Stimulated activated memory B cell treated with anti-CD40 and anti-IgM and Interleukin-4, amounts not matched to agents 10 μg/mL and 1 μg/mL and 100 μg/mL, for 72 hours (primary cell): Measurements from ENCODE around the gene PLAAT4.
A peak's percentile ranks its signal among the peaks of the same experiment; 100 is the strongest.
"Not testable (repeated sequence)": the region's sequence is repeated elsewhere in the genome, so short reads cannot be mapped to it uniquely, and the experiment has no call there.

Experiments used
- ATAC-seq: fragments of 150-1000 bp; cut with Tn5 transposase; 2 replicates; pipeline ENCODE4 v1.10.0; 2021
- H3K27ac Mint-ChIP-seq: one replicate; pipeline ENCODE4 v1.8.0; 2022; ENCODE audit warnings: mild to moderate bottlenecking, mixed read lengths
- H3K27me3 Mint-ChIP-seq: one replicate; pipeline ENCODE4 v1.8.0; 2022; ENCODE audit warnings: mixed read lengths
- H3K36me3 Mint-ChIP-seq: one replicate; pipeline ENCODE4 v1.8.0; 2022; ENCODE audit warnings: mixed read lengths
- H3K4me1 Mint-ChIP-seq: one replicate; pipeline ENCODE4 v1.8.0; 2022; ENCODE audit warnings: mixed read lengths
- H3K4me3 Mint-ChIP-seq: one replicate; pipeline ENCODE4 v1.8.0; 2022; ENCODE audit warnings: mild to moderate bottlenecking, moderate library complexity, mixed read lengths
- H3K9me3 Mint-ChIP-seq: one replicate; pipeline ENCODE4 v1.8.0; 2022; ENCODE audit warnings: mixed read lengths

Gene PLAAT4

DNA sequence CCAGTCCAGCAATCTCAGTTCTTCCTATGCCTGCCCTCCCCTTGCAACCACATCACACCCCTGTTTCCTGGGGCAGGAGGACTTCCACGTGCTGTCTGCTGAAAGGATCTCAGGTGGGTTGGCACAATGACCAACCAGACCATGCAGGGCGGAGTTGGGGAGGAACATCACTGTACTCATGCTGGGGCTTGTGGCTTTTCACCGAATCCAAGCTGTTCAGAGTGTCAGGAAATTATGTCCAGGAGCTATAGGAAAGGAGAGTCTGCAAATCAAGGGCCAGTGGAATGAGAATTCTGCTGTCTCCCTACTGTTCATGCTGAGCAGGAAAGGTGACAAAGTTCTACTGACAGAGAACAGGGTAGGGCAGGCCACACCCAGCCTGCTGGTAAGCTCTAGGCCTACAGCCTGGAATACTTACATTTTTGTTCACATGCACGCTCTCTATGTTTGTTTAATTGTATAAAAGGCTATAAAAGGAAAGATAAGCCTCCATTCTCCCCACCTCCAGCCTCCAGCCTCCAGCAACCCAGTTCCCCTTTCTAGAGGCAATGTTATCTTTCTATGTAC is 28.3 kb downstream of the PLAAT4 start:
- H3K36me3 Mint-ChIP-seq, result no peaks in the 10 kb centered on the region
- H3K27me3 Mint-ChIP-seq, result peaks cover 7% of the 10 kb centered on the region
- H3K9me3 Mint-ChIP-seq, result no peaks in the 10 kb centered on the region
- peaks cover 40% of the 10 kb centered on the region for H3K4me1 Mint-ChIP-seq
- no peak overlapping the region for H3K27ac Mint-ChIP-seq
- no peak overlapping the region for H3K4me3 Mint-ChIP-seq
- no peak for ATAC-seq

DNA sequence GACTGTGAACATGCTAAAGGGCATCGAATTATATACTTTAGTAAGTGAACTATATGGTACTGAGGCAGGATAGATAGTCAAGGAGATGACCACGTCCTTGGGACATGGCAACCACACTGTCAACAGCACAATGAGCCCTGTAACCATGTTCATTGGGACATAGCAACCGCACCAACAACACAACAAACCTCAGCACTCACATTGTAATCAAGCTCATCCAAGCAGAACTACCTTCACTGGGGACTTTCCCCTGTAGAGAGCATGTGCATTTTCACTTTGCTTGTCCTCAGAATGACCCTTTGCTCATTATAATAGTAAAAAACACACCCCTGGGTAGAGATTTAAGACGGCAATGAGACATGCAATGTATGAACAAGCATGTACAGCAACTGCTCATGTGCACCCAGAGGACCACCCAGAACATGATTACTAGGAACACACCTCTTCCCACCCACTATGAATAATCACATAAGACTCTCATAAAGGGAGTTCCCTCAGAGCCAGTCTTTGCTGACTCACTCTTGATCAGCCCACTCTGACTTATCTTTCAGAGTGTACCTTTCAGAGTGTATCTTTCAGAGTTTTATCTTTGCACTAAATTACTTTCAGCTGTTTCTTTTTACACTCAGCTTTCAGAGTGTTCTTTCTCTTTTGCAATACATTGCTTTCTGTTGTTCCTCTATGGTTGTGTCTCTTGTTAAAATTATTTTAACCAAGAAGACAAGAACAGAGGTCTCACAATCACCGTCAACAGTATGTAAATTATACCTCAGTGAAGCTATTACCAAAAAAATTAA is 30.6 kb downstream of the PLAAT4 start:
- H3K36me3 Mint-ChIP-seq, result no peaks in the 10 kb centered on the region
- peak overlapping the region; percentile 90 for H3K27ac Mint-ChIP-seq
- no peaks in the 10 kb centered on the region for H3K9me3 Mint-ChIP-seq
- H3K4me1 Mint-ChIP-seq, result peaks cover 51% of the 10 kb centered on the region
- no peaks in the 10 kb centered on the region for H3K27me3 Mint-ChIP-seq
- ATAC-seq, result peak; percentile 97
- H3K4me3 Mint-ChIP-seq, result peak overlapping the region; percentile 57

DNA sequence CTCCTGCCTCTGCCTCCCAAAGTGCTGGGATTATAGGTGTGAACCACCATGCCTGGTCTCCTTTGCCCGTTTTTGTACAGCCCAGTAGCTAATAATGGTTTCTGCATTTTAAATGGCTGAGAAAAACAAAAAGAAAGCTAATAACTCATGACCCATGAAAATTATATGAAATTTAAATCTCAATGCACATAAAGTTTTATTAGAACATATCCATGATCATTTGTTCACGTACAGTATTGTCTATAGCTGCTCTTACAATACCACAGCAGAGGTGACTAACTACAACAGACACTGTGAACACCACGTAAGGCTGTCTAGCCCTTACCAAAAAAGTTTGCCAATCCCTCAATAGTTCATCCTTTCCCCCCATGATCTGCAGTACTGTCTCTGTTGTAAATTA is 33.0 kb downstream of the PLAAT4 start:
- no peaks in the 10 kb centered on the region for H3K36me3 Mint-ChIP-seq
- ATAC-seq, result no peak
- H3K4me1 Mint-ChIP-seq, result peaks cover 57% of the 10 kb centered on the region
- H3K9me3 Mint-ChIP-seq, result no peaks in the 10 kb centered on the region
- no peaks in the 10 kb centered on the region for H3K27me3 Mint-ChIP-seq
- H3K4me3 Mint-ChIP-seq, result no peak overlapping the region
- no peak overlapping the region for H3K27ac Mint-ChIP-seq

DNA sequence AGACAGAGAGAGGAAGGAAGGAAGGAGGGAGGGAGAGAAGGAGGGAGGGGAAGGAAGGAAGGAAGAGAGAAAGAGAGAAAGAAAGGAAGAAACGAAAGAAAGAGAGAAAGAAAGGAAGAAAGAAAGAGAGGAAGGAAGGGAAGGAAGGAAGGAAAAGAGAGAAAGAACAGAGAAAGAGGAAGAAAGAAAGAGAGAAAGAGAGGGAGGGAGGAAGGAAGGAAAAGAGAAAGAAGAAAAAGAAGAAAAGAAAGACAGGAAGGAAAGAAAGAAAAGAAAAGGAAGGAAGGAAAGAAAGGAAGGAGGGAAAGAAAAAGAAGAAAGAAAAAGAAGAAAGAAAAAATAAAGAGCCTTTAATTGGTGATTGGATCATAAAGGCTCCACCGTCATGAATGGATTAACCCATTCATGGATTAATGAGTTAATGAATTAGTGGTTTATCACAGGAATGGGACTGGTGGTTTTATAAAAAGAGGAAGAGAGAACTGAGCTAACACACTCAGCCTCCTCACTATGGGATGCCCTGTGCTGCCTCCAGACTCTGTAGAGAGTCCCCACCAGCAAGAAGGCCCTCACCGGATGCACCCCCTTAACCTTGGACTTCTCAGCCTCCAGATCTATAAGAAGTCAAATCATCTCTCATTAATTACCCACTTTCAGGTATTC is 35.5 kb downstream of the PLAAT4 start:
- ATAC-seq, result peak; percentile 85
- no peaks in the 10 kb centered on the region for H3K9me3 Mint-ChIP-seq
- H3K4me1 Mint-ChIP-seq, result peaks cover 47% of the 10 kb centered on the region
- no peaks in the 10 kb centered on the region for H3K27me3 Mint-ChIP-seq
- H3K4me3 Mint-ChIP-seq, result no peak overlapping the region
- no peaks in the 10 kb centered on the region for H3K36me3 Mint-ChIP-seq
- H3K27ac Mint-ChIP-seq, result no peak overlapping the region

DNA sequence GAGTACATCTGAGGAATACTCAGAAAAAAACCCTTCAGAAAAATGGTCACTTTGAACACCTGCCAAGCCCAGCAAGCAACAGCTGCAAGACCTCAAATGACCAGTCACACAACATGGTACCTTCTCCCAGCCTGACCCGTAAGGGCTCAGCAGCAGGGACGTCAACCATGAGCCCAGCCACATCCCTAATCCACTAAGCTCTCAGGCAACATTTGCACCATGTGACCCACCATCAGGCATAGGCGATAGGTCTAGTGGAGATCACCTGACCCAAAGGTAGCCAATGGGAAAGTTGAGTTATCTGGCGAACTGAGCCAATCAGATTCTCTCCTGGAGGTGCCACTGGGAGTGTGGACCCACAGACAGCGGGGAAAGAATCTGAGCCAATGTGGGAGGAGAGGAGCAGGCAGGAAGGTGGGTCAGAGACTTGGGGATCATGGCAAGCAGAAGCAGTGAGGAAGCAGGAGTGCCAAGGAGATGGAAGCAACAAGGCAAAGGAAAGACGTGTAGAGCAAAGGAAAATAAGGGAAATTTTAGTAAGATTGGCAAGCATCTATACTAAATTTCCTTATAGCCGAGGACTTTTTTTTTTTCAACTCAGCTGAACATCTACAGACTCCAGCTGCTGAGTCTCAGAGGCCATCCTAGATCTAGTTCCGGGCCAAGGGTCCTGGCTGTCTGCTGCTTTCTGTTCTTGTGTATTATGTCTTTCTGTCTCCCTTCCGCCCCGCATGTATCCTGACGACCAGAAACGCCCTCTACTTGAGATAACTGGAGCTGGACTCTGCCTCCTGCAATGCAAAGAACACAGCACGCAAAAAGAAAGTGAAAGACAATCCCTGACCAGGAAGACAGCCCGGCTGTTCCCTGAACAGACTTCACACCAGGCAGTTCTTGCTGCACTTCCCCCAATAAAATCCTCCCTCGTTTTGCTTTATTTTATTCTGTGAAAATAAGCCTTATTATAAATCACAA is 37.6 kb downstream of the PLAAT4 start:
- no peaks in the 10 kb centered on the region for H3K27me3 Mint-ChIP-seq
- peak overlapping the region; percentile 53 for H3K27ac Mint-ChIP-seq
- peaks cover 37% of the 10 kb centered on the region for H3K4me1 Mint-ChIP-seq
- H3K4me3 Mint-ChIP-seq, result peak overlapping the region; percentile 49
- peaks cover 3% of the 10 kb centered on the region for H3K9me3 Mint-ChIP-seq
- no peak for ATAC-seq
- peaks cover 5% of the 10 kb centered on the region for H3K36me3 Mint-ChIP-seq

DNA sequence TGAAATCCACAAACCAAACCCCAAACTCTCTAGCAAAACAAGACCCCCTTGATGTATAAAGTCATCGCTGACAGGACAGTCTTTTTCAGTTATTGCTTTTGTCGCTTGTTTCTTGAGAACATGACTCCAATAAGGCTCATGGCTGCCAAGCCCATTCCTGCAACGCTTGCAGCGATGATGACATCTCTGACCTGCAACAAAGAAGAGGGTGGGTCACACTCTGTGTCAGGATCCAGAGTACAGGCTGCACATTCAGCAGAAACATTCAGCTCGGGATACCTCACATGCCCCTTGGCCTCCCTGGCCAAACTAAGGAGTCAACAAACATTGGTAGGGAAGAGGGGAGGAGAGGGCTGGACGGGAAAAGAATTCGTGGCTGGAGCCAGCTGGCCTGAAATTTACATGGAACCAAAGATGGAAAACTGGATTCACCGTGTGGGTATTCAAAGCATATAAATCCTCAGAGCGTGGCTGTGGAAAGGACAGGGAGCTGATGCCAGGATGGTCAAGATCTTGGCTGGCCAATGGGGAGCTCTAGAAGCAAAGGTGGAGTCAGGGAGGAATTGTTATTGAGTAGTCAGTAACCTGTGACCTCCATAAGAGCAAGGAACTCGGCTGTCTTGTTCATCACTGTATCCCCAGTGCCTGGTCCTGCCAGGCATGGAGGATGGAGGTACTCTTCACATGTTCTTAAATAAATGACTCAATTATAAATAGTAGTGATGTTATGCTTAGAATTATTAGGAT is 38.4 kb downstream of the PLAAT4 start:
- peak overlapping the region; percentile 49 for H3K4me3 Mint-ChIP-seq
- no peaks in the 10 kb centered on the region for H3K27me3 Mint-ChIP-seq
- H3K36me3 Mint-ChIP-seq, result peaks cover 13% of the 10 kb centered on the region
- no peak for ATAC-seq
- peak overlapping the region; percentile 53 for H3K27ac Mint-ChIP-seq
- H3K9me3 Mint-ChIP-seq, result peaks cover 3% of the 10 kb centered on the region
- peaks cover 37% of the 10 kb centered on the region for H3K4me1 Mint-ChIP-seq

DNA sequence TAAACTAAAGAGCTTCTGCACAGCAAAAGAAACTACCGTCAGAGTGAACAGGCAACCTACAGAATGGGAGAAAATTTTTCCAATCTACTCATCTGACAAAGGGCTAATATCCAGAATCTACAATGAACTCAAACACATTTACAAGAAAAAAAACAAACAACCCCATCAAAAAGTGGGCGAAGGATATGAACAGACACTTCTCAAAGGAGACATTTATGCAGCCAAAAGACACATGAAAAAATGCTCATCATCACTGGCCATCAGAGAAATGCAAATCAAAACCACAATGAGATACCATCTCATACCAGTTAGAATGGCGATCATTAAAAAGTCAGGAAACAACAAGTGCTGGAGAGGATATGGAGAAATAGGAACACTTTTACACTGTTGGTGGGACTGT is 42.3 kb downstream of the PLAAT4 start:
- peaks cover 32% of the 10 kb centered on the region for H3K36me3 Mint-ChIP-seq
- peaks cover 15% of the 10 kb centered on the region for H3K9me3 Mint-ChIP-seq
- not testable (repeated sequence) for H3K4me3 Mint-ChIP-seq, H3K27me3 Mint-ChIP-seq, H3K27ac Mint-ChIP-seq, ATAC-seq
- H3K4me1 Mint-ChIP-seq, result peaks cover 13% of the 10 kb centered on the region

DNA sequence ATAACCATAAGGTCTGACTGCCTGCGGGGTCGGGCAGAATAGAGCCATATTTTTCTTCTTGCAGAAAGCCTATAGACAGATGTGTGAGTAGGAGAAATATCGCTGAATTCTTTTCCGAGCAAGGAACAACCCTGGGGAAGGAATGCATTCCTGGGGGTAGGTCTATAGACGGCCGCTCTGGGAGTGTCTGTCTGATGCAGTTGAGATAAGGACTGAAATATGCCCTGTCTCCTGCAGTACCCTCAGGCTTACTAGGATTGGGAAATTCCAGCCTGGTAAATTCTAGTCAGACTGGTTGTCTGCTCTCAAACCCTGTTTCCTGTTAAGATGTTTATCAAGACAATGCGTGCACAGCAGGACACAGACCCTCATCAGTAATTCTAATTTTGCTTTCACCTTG is 44.6 kb downstream of the PLAAT4 start:
- H3K27me3 Mint-ChIP-seq, ATAC-seq, H3K4me3 Mint-ChIP-seq, H3K4me1 Mint-ChIP-seq, H3K27ac Mint-ChIP-seq: not testable (repeated sequence)
- H3K9me3 Mint-ChIP-seq, result peaks cover 15% of the 10 kb centered on the region
- peaks cover 32% of the 10 kb centered on the region for H3K36me3 Mint-ChIP-seq

DNA sequence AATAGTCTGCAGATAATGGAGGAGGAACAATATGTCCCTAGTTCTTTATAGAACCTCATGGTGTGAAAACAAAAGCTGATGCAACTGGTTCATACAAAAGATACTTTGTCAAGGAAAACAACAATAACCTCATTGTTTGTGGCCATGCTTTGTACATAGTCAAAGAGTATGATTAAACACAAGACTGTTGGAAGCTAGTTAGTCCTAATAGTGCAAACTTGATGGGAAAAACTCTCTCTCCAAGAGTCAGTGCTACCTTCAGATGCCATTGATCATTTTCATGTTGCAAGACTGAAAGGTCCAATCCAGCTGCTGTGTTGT is 46.7 kb downstream of the PLAAT4 start:
- ATAC-seq, result no peak
- H3K4me3 Mint-ChIP-seq, result no peak overlapping the region
- no peak overlapping the region for H3K27ac Mint-ChIP-seq
- no peaks in the 10 kb centered on the region for H3K4me1 Mint-ChIP-seq
- no peaks in the 10 kb centered on the region for H3K27me3 Mint-ChIP-seq
- peaks cover 41% of the 10 kb centered on the region for H3K36me3 Mint-ChIP-seq
- peaks cover 15% of the 10 kb centered on the region for H3K9me3 Mint-ChIP-seq

DNA sequence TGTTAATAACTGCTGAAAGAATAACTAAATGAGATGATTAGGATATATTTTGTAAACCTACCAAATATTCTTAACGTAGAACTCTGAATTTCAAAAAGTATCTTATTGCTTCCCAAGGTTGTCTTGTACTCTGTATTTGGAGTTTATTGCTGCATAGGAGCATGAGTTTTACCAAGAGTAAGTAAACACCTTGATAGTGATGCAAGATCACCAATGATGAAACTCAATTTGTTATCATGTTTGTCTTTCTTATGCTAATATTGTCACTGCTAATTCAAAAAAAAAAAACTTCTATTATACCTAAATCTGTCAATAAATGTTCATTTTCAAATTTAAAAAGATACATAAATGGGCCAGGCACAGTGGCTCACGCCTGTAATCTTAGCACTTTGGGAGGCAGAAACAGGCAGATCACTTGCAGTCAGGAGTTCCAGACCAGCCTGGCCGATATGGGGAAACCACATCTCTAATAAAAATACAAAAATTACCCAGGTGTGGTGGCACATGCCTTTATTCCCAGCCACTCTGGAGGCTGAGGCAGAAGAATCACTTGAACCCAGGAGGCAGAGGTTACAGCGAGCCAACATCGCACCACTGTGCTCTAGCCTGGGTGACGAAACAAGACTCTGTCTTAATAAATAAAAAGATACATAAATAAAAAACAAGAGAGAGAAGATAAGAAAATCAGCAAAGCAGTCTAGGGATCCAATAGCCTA is 50.0 kb downstream of the PLAAT4 start:
- H3K27me3 Mint-ChIP-seq, result no peaks in the 10 kb centered on the region
- peaks cover 6% of the 10 kb centered on the region for H3K9me3 Mint-ChIP-seq
- no peak overlapping the region for H3K27ac Mint-ChIP-seq
- no peaks in the 10 kb centered on the region for H3K4me1 Mint-ChIP-seq
- H3K4me3 Mint-ChIP-seq, result no peak overlapping the region
- peaks cover 30% of the 10 kb centered on the region for H3K36me3 Mint-ChIP-seq
- ATAC-seq, result no peak

DNA sequence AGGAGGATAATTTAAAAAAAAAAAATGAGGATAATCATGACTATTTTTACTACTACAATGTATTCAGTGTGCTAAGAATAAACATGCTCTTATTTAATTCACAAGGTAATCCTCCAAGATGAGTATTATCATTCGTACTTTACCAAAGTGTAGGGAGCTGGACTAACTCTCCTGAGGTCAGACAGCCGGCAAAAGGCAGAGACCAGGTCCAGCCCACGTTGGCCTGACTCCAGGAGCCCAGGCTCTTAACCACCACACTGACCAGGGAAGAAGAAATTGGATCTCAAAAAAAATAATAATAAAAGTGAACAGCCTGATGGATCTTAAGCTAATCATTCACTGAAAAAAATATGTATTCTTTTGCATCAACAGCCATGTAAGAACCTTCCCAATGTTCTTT is 52.4 kb downstream of the PLAAT4 start:
- ATAC-seq, result no peak
- no peak overlapping the region for H3K27ac Mint-ChIP-seq
- peaks cover 29% of the 10 kb centered on the region for H3K36me3 Mint-ChIP-seq
- no peaks in the 10 kb centered on the region for H3K27me3 Mint-ChIP-seq
- no peak overlapping the region for H3K4me3 Mint-ChIP-seq
- H3K9me3 Mint-ChIP-seq, result no peaks in the 10 kb centered on the region
- peaks cover 6% of the 10 kb centered on the region for H3K4me1 Mint-ChIP-seq

DNA sequence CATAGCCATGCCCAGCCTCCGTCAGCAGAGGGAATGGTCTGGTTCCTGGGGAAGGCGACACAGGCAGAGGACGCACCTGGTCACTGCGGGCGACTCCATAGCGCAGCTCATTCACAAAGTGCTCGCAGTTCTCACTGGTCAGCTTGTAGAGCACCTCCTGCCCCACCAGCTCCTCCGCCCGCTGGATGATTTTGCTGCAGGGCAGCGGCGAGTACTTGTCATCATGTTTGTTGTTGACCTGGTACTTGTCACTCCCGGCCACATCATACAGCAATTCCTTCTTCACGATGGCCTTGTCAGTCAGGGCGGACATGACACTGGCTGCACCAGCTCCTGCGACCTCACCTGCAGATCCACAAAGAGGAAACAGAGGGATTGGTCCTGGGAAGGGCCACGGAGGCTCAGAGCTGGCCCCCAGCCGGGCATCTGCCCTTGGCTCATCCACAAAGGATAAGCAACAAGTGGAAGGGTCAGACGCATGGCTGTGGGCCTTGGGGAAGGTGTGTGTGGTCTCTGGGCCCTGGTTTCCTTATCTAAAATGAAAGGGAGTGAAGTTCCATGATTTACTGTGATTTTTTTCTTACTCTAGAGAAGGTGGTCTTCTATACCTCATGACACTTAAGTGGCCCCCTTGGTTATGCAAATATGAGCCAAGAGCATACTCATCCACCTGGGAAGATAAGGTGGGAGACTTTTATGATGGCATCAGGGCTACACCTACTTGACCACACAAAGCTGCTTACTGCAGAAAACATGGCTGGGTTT is 53.6 kb downstream of the PLAAT4 start:
- no peak overlapping the region for H3K27ac Mint-ChIP-seq
- no peaks in the 10 kb centered on the region for H3K9me3 Mint-ChIP-seq
- H3K27me3 Mint-ChIP-seq, result no peaks in the 10 kb centered on the region
- H3K36me3 Mint-ChIP-seq, result peaks cover 29% of the 10 kb centered on the region
- no peak for ATAC-seq
- H3K4me3 Mint-ChIP-seq, result no peak overlapping the region
- H3K4me1 Mint-ChIP-seq, result peaks cover 12% of the 10 kb centered on the region

DNA sequence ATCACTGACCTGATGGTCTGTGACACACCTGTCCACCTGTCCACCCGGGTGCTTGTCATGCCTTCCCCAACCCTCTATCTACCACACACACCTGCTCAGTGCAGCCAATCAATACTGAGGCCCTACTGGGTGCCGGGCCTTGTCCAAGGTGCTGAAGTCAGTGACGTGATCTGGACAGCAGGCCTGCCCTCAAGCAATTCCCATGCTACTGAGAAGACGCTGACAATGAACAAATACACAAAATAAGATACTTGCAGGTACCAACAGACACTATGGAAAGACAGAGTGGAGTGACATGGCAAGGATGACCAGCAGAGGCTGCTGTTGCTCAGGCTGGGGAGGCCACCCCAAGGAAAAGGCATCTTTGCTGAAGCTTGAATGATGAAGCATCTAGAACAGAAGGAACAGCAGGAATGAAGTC is 56.4 kb downstream of the PLAAT4 start:
- H3K9me3 Mint-ChIP-seq, result no peaks in the 10 kb centered on the region
- H3K36me3 Mint-ChIP-seq, result peaks cover 20% of the 10 kb centered on the region
- no peak for ATAC-seq
- H3K4me1 Mint-ChIP-seq, result peaks cover 12% of the 10 kb centered on the region
- no peak overlapping the region for H3K27ac Mint-ChIP-seq
- no peak overlapping the region for H3K4me3 Mint-ChIP-seq
- H3K27me3 Mint-ChIP-seq, result no peaks in the 10 kb centered on the region
